Right renal cortex interstitium (tissue), 3 donors: Measurements from ENCODE around the gene GABRR2. TPM values are rescaled to one million over a fixed set of nuclear protein-coding genes. Genes with fewer than 3 reads are reported as not detected.
A peak's percentile ranks its signal among the peaks of the same experiment; 100 is the strongest.
"Not testable (repeated sequence)": the region's sequence is repeated elsewhere in the genome, so short reads cannot be mapped to it uniquely, and the experiment has no call there.

Source experiments
- DNase-seq, 3 donors: peaks; one replicate each; pipeline ENCODE4 v3.0.0-alpha.2; 2013; ENCODE audit warnings: low read depth in 3 of 3, low spot score in 2 of 3
- polyA plus RNA-seq, 3 donors: library from polyadenylated mRNA; unstranded; fragments of 120-200 nt; gene quantifications; one replicate each; pipeline ENCODE4 v1.2.1, GENCODE V29; 2013; ENCODE audit not compliant: insufficient read length in 3 of 3

The GABRR2 gene
- polyA plus RNA-seq, 3 donors = 0.80 to 1.3 (median 1.1) TPM

GRCh38 chr6:89260832-89261231 is 54.3 kb downstream of the GABRR2 start:
- DNase-seq = no peak

- DNase-seq = no peak
These were observed 54.8 kb downstream of the GABRR2 start for GRCh38 chr6:89260310-89260709.

- no peak for DNase-seq
These were observed 56.2 kb downstream of the GABRR2 start for GRCh38 chr6:89258912-89259311.

- no peak for DNase-seq
These were observed 57.3 kb downstream of the GABRR2 start for GRCh38 chr6:89257781-89258180.

GRCh38 chr6:89257346-89257745 is 57.8 kb downstream of the GABRR2 start:
- DNase-seq = no peak

GRCh38 chr6:89255417-89255816 is 59.7 kb downstream of the GABRR2 start:
- no peak for DNase-seq

GRCh38 chr6:89254569-89254968 is 60.5 kb downstream of the GABRR2 start:
- no peak for DNase-seq

DNA sequence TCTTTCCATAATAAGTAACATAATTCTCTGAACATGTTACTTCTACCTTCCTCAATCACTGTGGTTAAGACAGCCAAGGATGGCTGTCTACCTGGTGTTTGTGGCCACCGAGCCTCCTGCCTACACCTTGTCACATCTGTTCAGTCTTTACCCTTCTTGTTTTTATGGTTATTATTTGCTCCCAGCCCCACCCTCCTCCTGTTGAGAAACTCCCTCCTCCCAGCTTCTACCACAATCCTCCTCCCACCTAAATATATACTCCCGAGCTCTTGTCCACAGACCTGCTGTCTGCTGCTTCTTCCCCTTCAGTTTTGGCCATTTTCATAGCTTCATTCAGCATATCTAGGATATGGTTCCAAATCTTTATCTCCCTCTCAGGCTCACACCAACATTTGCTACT is 62.2 kb downstream of the GABRR2 start:
- no peak for DNase-seq

DNA sequence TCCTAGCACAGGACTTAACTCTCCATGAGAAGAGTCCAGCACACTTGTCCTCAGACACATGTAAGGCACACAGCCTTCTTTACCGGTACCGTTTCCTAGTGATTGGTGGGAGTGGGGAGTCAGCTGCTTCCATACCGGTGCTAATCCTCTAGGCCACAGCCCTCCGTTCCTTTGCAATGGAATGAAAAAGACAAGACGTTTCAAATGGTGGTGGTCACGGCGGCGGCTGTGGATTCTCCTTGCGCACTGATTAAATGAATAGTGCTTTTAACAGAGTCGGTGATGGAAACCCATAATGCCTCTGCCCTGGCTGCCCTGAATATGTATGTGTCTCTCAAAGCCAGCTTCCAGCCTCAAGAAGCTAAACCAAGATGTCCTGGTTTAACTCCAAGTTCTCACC is 63.1 kb downstream of the GABRR2 start:
- DNase-seq = no peak

GRCh38 chr6:89251170-89251569 is 63.9 kb downstream of the GABRR2 start:
- DNase-seq = no peak

DNA sequence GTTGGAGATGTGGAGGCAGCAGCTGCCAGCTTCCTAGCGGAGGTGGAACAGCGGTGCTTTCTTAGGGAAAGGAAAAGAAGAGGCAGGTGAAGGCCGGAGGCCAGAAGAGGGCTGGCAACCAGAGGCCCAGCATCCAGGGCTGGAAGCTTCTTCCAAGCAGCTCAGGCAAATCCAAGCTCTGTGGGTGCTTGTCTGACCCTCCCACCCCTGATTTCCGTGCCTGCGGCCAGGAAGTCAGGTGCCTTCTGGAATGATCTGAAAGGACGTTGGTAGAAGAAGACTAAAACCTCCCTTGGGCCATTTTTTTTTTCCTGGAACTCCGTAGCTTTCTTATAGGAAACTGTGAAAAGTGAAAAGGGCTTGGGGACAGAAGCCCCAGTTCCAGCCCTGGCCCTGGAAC is 64.9 kb downstream of the GABRR2 start:
- DNase-seq = no peak

DNA sequence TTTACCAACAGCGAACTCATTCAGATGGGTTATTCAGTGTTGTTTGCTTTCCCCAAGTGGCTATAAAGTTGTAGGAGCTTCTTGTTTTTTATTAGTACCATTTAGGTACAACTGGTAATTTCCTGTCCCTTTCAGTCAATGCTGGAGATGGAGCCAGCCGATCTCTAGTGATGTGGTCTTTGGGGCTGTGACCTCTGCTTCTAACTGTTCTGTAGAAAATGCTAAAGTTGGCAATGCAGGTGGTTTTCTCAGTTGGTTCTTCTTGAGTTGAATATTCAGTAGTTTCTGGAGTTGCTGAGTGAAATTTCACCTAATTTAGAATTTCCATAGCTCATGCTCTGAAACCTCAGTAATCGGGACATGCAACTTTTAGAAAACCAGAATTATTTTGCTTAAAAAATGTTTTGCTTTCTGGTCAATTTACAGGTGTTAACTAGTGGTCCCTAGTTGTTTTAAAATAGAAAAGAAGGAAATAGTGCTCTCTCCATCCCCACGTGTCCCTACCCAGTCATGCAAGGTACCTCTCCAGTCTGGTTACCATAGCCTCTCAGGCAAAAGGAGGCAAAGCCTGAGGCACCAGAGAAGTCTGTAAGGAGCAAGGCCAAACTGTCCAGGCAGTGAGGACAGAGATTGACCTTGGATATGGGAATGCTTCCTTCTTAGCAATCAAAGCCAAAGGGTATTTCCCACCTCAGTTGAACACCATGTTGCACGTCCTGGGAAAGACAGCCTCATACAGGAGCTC is 70.7 kb downstream of the GABRR2 start:
- DNase-seq = no peak

DNA sequence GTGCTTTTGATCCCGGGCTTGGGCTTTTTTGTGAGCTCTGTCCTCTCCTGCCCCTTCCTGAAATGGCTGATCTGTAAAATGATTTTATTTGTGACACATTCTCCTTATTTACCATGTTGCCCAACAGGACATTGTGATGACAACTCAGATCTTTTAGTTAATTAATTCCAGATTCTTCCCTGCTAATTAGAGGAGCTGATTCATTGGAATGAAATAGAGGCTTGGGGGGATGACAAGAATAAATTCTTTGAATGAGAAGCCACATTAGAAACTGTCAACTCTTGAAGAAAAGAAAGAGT is 71.8 kb downstream of the GABRR2 start:
- DNase-seq = no peak

DNA sequence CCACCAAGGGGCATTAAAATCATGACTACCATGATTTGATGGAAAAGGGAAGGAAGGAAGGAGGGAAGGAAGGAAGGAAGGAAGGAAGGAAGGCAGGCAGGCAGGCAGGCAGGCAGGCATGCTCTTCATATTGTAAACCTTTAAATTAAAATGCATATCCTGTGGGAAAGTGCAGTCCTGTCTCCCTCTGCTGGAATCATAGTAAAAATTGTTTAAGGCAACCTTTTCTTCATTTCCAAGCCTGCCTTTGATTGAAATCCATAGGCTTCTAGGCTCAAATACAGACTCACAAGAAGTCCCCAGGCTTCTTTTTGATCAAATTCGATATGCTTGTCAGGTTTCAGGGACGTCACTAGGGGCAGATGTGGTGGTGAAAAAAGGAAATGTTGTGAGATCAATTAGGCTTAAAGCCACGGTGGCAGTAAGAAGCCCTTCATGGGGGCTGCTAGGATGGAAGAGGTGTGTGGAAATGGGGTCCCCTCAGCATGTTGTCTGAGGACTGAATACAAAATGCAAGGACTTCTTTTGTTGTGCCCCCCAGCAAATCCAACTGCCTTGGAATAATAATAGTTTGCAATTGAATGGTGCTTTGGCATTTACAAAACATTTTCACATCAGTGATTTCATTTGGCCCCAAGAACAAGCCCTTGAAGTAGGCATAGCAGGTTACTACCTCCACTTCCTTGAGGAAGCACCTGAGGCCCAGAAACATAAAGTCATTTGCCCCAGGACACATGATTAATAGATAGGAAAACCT is 72.3 kb downstream of the GABRR2 start:
- peak; percentile 29 to 35 (median 34) for DNase-seq

- DNase-seq = no peak
These were observed 75.8 kb downstream of the GABRR2 start for GRCh38 chr6:89239338-89239737.

DNA sequence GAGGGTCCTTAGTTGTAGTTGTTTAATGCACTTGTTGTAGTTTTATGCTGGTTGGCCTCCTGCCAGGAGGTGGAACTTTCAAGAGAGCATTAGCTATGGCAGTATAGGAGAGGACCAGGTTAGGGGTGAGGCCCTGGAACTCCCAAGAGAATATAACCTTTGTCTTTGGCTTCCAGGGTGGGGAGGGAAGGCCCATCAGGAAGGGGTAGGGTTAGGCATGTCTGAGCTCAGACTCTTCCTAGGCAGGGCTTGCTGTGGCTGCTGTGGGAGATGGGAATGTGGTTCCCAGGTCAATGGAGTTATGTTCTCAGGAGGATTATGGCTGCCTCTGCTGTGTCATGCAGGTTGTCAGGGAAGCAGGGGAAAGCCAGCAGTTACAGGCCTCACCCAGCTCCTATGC is 77.9 kb downstream of the GABRR2 start:
- DNase-seq = no peak

GRCh38 chr6:89233605-89234004 is 81.5 kb downstream of the GABRR2 start:
- not testable (repeated sequence) for DNase-seq

GRCh38 chr6:89222712-89223039 is 92.4 kb downstream of the GABRR2 start:
- DNase-seq = no peak

- no peak for DNase-seq
These were observed 93.0 kb downstream of the GABRR2 start for GRCh38 chr6:89221971-89222711.

- no peak for DNase-seq
These were observed 94.0 kb downstream of the GABRR2 start for GRCh38 chr6:89221129-89221528.

- DNase-seq = peak in 2 of 3 donors; percentile 15 to 24
These were observed 97.7 kb downstream of the GABRR2 start, which contains the start of gene GABRR1 for GRCh38 chr6:89217299-89217910. Gene GABRR1 (minus strand): TSS chr6:89217358. CDS start chr6:89217322, 36 bp downstream.
